ENCODE data around the gene PHLDB1. TPM values are rescaled to one million over a fixed set of nuclear protein-coding genes. Genes with fewer than 3 reads are reported as not detected.
"Not testable (repeated sequence)": the region's sequence is repeated elsewhere in the genome, so short reads cannot be mapped to it uniquely, and the experiment has no call there.

PHLDB1 gene
- total RNA-seq, 2 donors from 2014 or later: 60.1 to 88.6 TPM

- Histone ChIP-seq H3K4me3 (no peak overlapping the region), H3K4me1 (no peaks in the 10 kb centered on the region), H3K36me3 (peaks cover 19% of the 10 kb centered on the region), H3K9me3 (no peaks in the 10 kb centered on the region), H3K27me3 (no peaks in the 10 kb centered on the region), H3K9ac (ENCODE audit: low read depth in 2 of 2, low read length in 2 of 2) (no peak overlapping the region), H3K27ac (no peak overlapping the region)
- TF ChIP-seq CTCF (IDR thresholded peaks at IDR 0.05): no peak
- intact Hi-C loops (cut with DNase I): loop anchor here (5.0 kb wide), 1 partner anchor 55 kb away; no protein-coding TSS in a partner anchor
- DNase-seq: no peak
These were observed 5.1 kb upstream of the PHLDB1 start for GRCh38 chr11:118602331-118602730.

GRCh38 chr11:118603709-118604108, 3.7 kb upstream of the PHLDB1 start:
- intact Hi-C loops (cut with DNase I): loop anchor here (5.0 kb wide), 1 partner anchor 54 kb away; no protein-coding TSS in a partner anchor
- H3K4me1 ChIP-seq; H3K27ac ChIP-seq; H3K9me3 ChIP-seq; H3K9ac ChIP-seq (ENCODE audit: low read depth in 2 of 2, low read length in 2 of 2); H3K27me3 ChIP-seq; H3K4me3 ChIP-seq; DNase-seq: not testable (repeated sequence)
- H3K36me3 ChIP-seq: peaks cover 19% of the 10 kb centered on the region

DNA sequence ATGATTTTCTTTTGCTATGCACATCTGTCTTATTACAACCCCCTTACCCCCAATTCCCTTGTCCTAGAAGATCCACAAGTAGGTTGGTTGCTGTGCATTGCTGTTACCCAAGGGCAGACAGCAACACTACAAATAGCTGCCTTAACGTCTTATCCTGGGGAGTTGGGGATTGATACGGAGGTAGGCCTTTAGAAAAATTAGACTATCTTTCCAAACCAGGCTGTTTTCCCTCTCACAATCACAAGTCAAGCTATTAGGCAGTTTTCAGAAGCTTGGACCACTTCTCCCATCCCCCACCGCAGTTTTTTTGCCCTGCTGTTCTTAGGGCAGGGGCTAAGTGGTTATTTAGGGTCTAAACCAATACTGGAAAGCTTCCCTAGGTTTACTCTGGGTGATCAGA, 2.8 kb upstream of the PHLDB1 start:
- peaks cover 19% of the 10 kb centered on the region for H3K36me3 ChIP-seq
- no peaks in the 10 kb centered on the region for H3K9me3 ChIP-seq
- peak overlapping the region; percentile 34 for H3K27ac ChIP-seq
- intact Hi-C loops (cut with DNase I): loop anchor here (5.0 kb wide), 1 partner anchor 53 kb away; no protein-coding TSS in a partner anchor
- H3K4me3 ChIP-seq: no peak overlapping the region
- peak overlapping the region in 1 of 2 donors; percentile 52 for H3K9ac ChIP-seq (ENCODE audit: low read depth in 2 of 2, low read length in 2 of 2)
- H3K27me3 ChIP-seq: peaks cover 12% of the 10 kb centered on the region
- peaks cover 2% of the 10 kb centered on the region for H3K4me1 ChIP-seq
- DNase-seq: no peak
- no peak for TF ChIP-seq CTCF (IDR thresholded peaks at IDR 0.05)

- peaks cover 15% of the 10 kb centered on the region for H3K27me3 ChIP-seq
- no peak for TF ChIP-seq CTCF (IDR thresholded peaks at IDR 0.05)
- H3K36me3 ChIP-seq: peaks cover 13% of the 10 kb centered on the region
- DNase-seq: peak; percentile 57
- H3K27ac ChIP-seq: peak overlapping the region; percentile 34
- intact Hi-C loops (cut with DNase I): no loop called here
- H3K4me3 ChIP-seq: no peak overlapping the region
- H3K4me1 ChIP-seq: peaks cover 5% of the 10 kb centered on the region
- H3K9me3 ChIP-seq: no peaks in the 10 kb centered on the region
- peak overlapping the region; percentile 52 to 60 for H3K9ac ChIP-seq (ENCODE audit: low read depth in 2 of 2, low read length in 2 of 2)
These were observed 2.1 kb upstream of the PHLDB1 start for GRCh38 chr11:118605116-118605867.

- intact Hi-C loops (cut with DNase I): no loop called here
These were observed 1.1 kb upstream of the PHLDB1 start for GRCh38 chr11:118606157-118606843.

More at GRCh38 chr11:118606157-118606843, 1.1 kb upstream of the PHLDB1 start:
- Histone ChIP-seq H3K9ac (ENCODE audit: low read depth in 2 of 2, low read length in 2 of 2) (peak overlapping the region in 1 of 2 donors; percentile 43), H3K4me3 (no peak overlapping the region), H3K9me3 (no peaks in the 10 kb centered on the region), H3K4me1 (peaks cover 10% of the 10 kb centered on the region), H3K36me3 (peaks cover 6% of the 10 kb centered on the region), H3K27me3 (peaks cover 21% of the 10 kb centered on the region), H3K27ac (peak overlapping the region; percentile 34)
- DNase-seq: no peak
- TF ChIP-seq CTCF (IDR thresholded peaks at IDR 0.05): no peak

Data from colonic mucosa (tissue), 4 donors.